Limb (tissue), 2 donors: ENCODE results near the gene TOGARAM1.
A peak's percentile ranks its signal among the peaks of the same experiment; 100 is the strongest.

Source experiments
- DNase-seq, 2 donors: peaks; one replicate each; pipeline ENCODE4 v3.0.0-alpha.2; 2016; ENCODE audit errors: extremely low spot score in 2 of 2

TOGARAM1 gene

GRCh38 chr14:44963775-44964380 lies 1.9 kb downstream of the TOGARAM1 start:
- DNase-seq = no peak

- no peak for DNase-seq
Observed at GRCh38 chr14:44966601-44967336, 4.8 kb downstream of the TOGARAM1 start.

- DNase-seq = no peak
Observed at GRCh38 chr14:44968714-44969113, 6.7 kb downstream of the TOGARAM1 start.

DNA sequence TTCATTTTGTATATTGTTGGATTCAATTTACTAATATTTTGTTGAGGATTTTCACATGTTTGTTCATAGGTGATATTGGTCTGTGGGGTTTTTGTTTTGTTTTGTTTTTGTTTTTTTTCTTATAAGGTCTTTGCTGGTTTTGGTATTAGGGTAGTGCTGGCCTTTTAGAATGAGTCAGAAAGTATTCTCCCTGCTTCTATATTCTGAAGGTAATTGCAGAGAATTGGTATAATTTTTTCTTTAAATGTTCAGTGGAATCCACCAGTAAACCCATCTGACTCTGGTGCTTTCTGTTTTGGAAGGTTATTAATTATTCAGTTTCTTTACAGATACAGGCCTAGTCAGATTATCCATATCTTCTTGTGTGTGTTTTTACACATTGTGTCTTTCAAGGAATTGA lies 8.9 kb downstream of the TOGARAM1 start:
- no peak for DNase-seq

- DNase-seq = no peak
Observed at GRCh38 chr14:44971459-44971858, 9.5 kb downstream of the TOGARAM1 start.

DNA sequence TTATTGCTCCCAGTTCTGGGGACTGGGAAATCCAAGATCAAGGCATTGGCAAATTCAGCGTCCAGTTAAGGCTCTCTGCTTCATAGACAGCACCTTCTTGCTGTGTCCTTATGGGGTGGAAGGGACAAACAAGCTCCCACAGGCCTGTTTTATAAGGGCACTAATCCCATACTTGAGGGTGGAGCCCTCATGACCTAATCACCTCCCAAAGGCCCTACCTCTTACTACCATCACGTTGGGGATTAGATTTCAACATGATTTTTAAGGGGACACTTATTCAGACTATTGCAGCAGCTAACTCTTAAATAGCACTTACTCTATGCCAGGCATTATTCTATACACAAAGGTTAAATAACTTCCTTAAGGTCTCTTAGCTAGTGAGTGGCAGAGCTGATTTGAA lies 17.3 kb downstream of the TOGARAM1 start:
- no peak for DNase-seq

DNA sequence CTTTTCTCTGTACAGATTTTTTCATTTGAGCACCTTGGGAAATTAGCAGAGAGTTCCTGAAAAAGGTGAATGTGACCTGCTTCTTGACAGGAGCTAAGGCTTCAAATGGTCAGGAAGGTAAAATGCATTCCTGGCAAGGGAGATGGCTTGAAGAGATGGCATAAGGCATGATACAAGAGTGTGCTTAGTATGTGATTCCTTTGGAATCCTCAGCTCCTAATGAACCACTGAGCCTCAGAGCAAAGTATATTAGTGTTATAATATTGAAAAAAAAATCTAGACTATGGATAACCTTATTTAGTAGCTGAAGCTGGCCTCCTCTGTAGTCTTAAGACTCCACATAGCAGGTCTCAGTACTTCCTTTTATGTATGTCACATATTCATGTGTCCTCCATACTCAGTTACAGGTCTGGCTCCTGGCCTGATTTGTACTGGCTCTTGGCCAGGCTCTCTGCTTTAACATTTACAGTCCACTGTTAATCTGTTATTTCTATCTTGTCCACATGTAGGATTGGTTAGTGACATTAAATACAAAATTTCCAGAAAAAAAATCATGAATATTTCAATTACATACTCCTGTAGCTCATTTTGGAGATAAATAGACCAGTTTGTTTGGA lies 17.9 kb downstream of the TOGARAM1 start:
- peak in 1 of 2 donors; percentile 36 for DNase-seq

DNA sequence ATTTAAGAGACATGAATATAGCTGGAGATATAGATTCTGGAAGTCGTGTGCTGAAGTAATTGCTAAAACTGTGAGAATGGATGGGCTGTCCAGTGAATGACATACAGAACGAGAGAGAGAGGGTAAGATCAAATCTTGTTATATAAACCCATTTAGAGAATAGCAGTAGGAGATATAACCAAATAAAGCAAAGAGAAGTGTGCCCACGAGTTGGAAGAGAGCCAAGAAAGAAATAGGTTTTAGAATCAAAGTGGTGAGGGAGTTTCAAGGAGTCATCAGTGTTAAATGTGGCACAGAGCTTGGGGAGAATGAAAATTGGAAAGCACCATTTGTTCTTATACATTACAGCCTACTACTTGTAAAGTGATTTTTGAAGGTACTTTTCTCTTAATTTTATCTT lies 19.2 kb downstream of the TOGARAM1 start:
- no peak for DNase-seq

DNA sequence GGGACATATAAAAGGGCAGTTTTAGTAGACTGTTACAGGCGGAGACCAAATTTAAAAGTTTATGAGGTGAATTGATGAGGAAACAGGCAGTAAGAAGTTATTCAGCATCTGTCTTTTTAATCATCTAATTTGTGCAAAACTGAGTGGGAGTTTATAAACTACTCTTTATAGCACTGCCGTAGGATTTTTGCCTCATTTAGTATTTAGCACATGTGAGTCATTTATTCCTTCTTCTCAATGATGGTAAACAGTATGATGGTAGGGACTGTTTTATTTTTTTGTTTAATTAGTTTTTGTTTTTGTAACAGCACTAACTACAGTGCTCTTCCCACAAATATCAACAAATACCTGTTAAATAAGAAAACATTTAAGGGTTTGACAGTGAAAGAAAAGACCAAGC lies 20.6 kb downstream of the TOGARAM1 start:
- no peak for DNase-seq

GRCh38 chr14:44988694-44989093 lies 26.7 kb downstream of the TOGARAM1 start:
- DNase-seq = no peak

- no peak for DNase-seq
Observed at GRCh38 chr14:44989497-44990440, 27.8 kb downstream of the TOGARAM1 start.

- no peak for DNase-seq
Observed at GRCh38 chr14:44990533-44990932, 28.5 kb downstream of the TOGARAM1 start.

DNA sequence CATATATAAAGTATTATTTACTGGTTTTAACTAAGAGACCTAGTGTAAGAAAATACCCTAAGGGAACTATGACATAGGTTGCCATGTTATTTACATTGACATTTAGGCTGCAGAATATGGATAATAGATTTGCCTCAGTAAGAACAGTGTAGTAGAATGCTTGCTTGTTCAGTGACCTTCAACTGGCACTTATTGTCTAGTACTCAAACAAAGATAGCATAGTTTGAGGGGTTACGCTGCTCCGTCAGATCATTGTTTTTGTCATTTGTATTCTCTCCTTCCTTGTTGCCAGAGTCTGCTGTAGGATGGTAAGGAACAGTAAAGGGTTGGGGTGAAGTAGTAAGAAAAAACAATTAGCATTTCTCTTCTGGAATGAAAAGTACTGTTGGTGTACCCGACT lies 33.2 kb downstream of the TOGARAM1 start:
- no peak for DNase-seq

DNA sequence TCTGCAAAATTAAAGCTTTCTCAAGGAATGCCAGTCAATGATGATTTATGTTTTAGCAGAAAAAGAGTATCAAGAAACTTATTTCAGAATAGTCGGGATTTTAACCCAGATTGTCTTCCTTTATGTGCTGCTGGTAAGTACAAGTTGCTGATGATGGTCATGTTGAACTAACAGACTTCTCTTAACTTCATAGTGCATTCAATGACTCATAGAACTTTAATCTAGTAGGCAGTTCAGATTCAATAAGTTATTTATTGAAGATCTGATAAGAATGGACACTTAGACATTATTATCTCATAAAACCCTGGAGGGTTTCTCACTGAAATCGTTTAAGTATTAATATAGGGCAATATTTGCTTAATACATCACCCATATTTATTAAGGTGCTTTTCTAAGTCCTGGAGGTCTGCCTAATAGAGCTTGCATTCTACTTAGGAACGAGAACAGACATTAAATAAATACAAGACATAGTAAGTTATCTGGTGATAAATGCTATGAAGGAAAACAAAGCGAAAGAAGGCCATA lies 33.8 kb downstream of the TOGARAM1 start:
- no peak for DNase-seq

- no peak for DNase-seq
Observed at GRCh38 chr14:45003924-45004323, 41.9 kb downstream of the TOGARAM1 start.

GRCh38 chr14:45015133-45015532 lies 53.1 kb downstream of the TOGARAM1 start:
- DNase-seq = no peak

DNA sequence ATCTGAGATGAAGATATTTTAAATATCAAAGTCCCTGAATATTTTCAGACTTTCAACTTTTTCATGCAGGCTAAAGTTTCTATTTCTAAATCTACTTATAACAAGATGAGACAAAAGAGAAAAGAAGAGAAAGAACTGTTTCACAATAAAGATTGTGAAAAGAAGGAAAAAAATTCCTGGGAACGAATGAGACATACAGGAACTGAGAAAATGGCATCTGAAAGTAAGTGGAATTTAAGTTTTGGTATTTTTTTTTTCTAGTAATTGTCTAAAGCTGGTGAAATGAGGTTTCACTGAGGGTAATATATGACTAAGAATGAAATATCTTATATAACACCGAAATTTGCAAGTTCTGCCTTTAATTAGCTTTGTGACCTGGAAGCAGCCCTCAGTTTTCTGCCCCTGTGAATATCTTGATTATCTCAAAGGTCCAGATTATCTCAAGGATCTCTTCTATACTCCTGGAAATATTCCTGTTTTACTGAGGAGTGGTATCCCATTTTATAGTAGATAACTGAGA lies 66.2 kb downstream of the TOGARAM1 start:
- DNase-seq = no peak

DNA sequence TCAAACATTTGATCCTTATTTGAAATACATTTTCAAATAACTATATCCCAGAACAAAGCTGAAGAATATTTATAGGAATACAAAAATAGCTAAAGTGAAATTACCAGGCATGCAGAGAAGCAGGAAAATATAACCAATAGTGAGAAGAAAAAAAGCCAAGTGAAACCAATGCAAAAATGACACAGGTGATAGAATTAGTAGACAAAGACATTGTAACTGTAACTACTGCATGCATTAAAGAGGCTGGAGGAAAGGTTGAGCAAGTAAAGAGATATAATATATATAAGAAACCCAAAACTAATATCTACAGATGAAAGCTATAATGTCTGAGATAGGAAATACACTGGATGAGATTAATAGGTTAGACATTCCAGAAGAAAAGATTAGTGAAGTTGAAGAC lies 72.7 kb downstream of the TOGARAM1 start:
- DNase-seq = no peak

DNA sequence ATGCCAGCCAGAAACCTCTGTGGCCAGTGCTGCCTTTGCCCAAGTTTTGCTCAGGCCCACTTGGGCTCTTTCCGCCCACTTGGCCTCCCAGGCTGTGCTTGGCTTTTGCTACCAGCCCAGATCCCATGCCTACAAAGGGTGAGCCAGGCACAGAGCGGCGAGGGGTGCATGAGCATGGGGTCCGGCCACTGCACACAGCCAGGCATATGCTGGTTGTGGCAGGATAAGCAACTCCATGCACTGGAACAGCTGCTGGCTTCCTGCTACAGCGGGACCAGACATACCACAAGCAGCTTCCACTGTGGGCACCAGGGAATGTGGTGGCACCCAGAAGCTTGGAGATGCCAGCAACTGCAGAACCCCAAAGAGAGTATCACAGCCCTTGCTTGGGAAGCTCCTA lies 76.3 kb downstream of the TOGARAM1 start:
- DNase-seq = no peak

DNA sequence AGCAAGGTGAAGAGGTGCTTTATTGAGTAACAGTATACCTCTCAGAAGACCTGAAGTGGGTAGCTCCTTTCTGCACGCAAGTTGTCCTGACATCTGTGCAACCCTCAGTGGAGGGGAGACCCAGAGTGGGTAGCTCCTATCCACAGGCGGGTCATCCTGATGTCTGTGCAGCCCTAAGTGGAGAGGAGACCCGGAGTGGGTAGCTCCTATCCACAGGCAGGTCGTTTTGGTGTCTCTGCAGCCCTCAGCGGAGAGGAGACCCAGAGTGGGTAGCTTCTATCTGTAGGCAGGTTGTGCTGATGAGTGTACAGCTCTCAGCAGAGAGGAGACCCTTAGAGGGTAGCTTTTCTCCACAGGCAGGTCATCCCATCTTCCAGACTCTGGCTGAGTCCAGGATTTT lies 76.9 kb downstream of the TOGARAM1 start:
- DNase-seq = no peak

DNA sequence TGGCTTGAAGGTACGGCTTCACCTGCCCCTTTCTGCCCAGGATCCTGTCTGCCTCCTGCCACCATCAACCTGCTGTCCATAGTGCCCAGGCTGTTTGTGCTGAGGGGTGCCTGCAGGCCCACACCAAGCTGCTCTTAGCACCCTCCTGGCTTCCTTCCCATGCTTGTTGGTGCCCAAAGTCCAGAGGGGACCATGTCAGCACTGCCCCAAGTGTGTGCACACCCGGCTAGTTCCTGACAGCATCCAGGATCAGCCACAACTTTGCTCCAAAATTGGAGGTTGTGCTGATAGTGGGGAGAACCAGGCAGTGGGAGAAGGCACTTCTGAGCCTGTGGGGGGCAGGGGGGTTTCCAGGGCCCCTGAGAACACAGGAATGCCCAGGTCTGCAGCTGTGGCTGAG lies 77.4 kb downstream of the TOGARAM1 start:
- no peak for DNase-seq
